Cerebellar cortex (tissue), 1 donor: ENCODE data around the gene SERPINA5.
"Not testable (repeated sequence)": the region's sequence is repeated elsewhere in the genome, so short reads cannot be mapped to it uniquely, and the experiment has no call there.

Experiments used
- DNase-seq: peaks from one replicate; pipeline ENCODE4 v3.0.0-alpha.2; 2015; ENCODE audit warnings: low spot score

The SERPINA5 gene

DNA sequence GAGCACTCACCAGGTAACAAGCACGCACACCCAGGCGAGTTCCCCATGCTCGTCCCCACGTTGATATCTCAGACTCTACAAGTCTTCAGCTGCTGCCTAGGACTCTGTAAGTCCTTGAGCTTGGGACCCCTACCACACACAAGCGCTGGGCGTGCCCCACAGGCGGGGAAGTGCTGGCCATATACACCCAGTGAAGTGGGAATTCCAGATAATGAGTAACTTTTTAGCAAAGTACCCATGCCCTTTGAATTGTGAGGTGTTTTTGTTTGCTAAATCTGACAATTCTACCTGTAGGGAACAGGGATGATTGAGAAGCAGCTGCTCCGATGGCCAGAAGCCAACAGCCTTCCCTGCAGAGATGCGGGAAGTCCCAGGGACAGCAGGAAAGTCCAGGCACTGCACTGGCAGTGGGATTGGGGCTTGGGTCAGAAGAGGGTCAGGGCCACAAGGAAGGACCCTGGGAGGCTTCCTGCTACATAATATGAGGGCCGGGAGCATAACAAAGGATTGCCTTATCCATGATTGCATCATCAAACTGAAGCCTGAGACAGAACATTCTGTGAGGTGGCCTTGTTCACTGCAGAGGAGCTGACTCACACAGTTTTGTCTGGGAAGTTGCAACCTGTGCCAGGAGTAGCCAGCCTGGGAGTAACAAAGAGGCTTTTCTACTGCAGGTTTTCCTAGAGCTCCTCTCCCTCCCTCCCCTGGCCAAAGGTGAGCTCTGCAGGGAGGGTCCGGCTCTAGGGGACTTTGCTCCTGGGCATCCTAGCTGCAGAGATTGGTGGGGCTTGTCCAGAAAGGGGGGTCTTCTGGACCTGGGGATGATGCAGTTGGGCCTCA is 17.8 kb downstream of the SERPINA5 start:
- peak; percentile 16 for DNase-seq

DNA sequence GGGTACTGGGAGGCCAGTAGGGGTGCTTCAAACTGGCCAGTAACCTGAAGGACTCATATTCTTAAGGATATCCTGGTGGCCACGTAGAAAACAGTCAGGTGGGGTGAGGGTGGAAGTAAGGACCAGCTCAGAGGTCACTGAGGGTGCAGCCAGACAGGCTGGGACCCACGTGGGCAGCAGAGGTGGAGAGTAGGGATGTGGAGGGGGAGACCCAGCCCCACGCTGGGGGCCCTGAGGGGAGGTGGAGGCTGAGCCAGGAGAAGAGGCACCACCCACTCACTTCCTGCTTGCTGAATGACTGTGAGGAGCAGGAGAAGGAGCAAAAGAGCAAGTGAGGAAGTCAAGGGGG is 18.4 kb downstream of the SERPINA5 start:
- DNase-seq: no peak

DNA sequence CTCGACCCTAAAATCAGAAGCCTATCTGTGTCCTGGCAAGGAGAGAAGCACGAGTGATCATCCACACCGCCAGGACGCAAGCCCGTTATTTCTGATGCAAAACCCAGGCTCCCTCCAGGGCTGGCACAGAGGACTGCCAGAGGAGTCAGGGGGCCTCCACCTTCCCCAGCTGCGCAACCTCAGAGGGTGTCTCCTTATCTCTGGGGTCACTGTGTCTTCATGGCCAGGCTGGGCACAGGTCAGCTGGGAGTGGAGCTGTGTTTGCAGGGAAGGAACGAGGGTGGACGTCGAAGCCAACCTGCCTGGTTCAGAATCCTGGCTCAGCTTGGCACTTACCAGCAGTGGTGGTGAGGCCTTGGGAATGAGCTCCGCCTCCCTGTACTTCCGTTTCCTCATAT is 18.9 kb downstream of the SERPINA5 start:
- DNase-seq: no peak

DNA sequence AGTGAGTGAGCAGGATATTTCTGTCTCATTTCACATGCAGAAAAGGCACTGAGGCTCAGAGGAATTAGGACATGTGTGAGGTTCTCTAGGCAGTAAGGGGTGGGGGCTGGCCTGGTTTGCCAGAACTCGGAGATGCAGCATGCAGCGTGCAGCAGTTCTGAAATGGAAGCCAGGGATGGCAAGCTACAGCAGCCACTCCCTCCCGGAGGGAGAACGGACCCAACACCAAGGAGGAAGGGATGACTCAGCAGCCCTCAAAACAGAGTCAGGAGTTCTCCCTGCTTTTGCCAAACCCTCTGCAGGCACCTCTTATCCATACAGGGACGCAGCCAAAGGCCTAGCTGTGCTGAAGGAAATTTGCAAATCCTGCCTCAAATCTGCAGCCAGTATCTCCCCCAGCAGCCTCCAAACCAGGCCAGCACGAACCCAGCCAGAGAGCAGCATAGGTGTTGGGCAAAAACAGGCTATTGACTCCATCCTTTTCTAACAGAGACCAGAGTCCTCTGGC is 20.7 kb downstream of the SERPINA5 start:
- peak; percentile 73 for DNase-seq

DNA sequence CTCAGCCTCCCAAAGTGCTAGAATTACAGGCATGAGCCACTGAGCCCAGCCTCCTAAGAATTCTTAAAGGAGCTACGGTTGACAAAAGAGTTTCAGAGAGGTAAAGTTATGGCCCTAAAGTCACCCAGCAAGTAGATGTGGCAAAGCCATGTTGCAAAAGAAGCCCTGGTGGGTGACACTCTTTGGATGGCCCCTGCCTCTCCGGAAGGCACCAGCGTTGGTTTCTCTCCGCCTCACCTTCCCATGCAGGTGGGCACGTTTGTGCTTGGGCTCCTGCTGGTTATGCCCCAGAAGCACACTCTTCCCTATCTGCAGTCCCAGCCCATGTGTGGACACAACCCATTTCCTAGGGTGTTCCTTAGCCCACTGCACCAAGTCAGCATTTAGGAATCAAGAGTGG is 21.5 kb downstream of the SERPINA5 start:
- no peak for DNase-seq

DNA sequence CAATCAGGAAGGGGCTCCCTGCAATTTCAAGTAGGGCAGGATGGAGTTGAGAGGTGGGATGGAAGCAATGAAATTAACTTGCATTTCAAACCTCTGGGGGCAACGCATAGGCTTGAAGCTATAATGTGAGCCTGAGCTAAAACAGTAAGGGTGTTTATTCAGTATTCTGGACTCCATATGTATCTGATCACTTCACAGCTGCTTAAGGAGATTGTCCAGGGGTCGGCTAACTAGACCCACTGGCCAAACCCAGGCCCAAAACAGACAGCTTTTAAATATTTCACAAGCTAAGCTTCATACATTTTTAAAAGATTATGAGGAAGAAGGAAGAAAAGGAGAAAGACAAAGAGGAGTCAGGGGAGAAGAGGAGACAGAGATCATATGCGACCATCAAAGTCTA is 24.1 kb downstream of the SERPINA5 start:
- no peak for DNase-seq

DNA sequence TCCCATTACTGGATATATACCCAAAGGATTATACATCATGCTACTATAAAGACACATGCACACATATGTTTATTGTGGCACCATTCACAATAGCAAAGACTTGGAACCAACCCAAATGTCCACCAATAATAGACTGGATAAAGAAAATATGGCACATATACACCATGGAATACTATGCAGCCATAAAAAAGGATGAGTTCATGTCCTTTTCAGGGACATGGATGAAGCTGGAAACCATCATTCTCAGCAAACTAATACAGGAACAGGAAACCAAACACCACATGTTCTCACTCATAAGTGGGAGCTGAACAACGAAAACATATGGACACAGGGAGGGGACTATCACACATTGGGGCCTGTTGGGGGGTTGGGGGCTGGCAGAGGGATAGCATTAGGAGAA is 27.7 kb downstream of the SERPINA5 start:
- not testable (repeated sequence) for DNase-seq

DNA sequence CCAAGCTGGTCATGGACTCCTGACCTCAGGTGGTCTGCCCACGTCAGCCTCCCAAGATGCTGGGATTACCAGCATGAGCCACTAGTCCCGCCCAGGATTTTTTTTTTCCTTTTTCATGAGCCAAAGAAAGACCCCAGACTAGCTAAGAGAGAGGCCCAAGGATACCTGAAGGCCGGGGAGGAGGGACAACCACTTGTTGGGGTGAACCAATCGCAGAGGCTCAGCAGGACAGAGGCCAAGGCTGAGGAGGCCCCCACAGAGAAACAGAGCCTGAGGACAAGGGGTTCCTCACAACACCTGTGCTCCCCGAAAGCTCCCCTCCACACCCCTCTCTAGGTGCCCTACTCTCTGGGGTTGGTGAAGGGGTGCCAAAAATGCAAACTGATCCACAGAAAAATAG is 30.0 kb downstream of the SERPINA5 start:
- no peak for DNase-seq

DNA sequence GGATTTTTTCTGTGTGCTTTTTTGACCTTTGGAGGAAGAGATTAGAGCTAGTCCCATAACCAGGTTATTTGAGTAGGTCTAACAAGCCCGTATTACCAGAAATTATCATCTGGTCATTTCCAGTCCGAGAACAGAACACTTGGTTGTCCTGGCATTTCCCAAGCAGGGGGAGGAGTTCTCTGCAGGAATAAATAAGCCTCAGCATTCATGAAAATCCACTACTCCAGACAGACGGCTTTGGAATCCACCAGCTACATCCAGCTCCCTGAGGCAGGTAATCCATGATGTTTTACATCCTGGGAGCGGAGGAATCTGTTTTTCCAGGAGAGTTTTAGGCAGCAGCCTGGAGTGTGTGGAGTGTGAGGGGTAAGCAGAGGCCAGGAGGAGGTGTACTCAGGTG is 30.9 kb downstream of the SERPINA5 start, which contains the start of gene SERPINA3:
TSS of gene SERPINA3 (plus strand) at position 218 of the 400 bp plus-strand sequence. CDS start 2,051 bp downstream, outside the sequence.
- DNase-seq: peak; percentile 77

DNA sequence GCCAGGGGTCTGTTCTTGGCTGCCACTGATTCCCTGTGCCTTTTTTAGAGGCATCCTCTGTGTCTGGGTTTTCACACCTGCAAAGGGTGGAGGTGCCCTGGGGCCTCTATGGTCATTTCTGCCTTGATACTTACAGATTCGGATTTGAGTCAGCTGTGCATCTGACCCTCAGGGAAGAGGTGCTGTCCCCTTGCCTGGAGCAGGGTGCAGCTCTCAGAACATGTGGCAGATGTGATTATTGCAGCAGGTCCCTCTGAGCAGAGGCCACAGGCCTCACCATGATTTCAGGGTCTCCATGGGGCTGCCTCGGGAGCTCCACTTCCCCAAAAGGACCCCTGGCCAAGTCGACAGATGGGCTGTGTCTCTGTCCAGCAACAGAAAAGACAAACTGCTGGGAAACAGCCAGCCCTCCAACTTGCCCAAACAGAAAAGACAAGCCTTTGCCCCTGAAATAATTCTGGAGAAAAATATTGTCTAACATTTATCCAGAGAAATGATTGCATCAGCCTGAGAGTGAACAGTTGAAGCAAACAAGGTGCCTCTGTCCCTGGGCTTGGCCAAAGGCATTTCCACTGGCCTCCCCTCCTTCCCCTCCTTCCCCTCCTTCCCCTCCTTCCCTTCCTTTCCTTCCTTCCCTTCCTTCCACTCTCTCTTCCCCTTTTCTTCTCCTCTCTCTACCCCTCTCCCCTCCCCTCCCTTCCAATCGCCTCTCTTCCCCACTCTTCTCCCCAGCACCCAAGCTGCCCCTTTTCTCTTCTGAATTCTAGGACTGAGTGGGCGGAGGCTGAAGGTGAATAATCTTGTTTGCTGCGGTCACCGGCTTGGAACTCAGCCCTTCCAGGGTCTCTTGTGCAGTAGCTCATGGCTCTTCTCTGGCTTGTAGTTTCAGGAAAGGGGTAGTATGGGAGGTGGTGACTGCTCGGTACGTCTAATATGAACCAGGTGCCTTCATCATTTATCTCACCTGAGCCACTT is 31.6 kb downstream of the SERPINA5 start:
- peak; percentile 67 for DNase-seq

DNA sequence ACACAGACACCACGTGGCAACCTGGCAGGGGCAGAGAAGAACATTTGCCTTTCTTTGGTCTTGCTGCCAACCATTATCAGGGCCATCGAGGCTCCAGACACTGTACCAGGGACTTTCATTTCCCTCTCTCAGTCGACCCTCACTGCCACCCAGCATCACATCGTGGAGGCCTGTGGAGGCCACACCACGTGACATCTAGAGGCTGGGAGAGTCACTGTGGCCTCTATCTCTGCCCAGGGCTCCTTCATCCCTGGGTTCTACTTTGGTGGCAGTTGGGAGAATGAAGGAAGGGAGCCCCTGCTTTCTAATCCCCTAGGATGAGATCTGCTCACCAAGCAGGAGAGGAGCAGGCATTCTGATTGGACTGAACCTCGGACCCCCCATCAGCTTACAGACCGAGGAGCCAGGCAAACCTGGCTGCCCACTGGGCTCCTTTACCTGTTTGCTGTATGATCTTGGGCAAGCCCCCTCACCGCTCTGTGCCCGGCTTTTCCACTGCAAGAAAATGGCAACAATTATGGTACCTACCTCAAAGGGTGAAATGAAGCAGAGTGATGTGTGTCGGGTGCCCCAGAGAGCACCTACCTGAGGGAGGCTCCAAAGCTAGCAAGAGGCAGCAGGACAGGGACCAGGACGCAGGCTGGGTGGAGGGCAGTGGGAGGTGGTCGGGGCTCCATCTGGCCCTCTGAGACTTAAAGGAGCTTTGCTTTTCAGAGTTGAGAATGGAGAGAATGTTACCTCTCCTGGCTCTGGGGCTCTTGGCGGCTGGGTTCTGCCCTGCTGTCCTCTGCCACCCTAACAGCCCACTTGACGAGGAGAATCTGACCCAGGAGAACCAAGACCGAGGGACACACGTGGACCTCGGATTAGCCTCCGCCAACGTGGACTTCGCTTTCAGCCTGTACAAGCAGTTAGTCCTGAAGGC is 32.8 kb downstream of the SERPINA5 start:
- DNase-seq: no peak

DNA sequence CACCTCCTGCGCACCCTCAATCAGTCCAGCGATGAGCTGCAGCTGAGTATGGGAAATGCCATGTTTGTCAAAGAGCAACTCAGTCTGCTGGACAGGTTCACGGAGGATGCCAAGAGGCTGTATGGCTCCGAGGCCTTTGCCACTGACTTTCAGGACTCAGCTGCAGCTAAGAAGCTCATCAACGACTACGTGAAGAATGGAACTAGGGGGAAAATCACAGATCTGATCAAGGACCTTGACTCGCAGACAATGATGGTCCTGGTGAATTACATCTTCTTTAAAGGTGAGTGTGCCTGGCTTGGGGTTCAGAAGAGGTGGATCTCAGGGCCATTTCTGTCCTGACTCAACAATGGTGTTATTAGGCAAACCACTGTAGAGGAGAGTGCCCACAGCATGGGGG is 33.6 kb downstream of the SERPINA5 start:
- DNase-seq: no peak

DNA sequence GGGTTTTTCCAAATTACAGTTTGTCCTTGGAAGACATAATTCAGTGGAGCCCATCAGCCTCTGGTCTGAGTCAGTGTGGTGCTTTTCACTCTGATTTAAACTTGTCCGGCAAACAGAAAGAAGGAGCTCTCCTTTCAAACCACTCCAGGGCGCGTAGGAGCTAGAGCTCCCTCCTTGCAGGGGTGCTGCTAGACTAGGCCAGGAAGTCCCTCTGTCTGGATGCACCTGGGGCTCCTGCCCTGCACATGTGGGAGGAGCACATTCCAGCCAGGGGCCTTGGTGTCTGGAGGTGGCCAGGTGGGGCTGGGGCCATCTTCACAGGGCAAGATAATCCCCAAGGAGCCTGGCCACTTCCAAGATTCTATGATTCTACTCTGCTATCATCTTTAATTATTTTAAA is 34.0 kb downstream of the SERPINA5 start:
- no peak for DNase-seq

DNA sequence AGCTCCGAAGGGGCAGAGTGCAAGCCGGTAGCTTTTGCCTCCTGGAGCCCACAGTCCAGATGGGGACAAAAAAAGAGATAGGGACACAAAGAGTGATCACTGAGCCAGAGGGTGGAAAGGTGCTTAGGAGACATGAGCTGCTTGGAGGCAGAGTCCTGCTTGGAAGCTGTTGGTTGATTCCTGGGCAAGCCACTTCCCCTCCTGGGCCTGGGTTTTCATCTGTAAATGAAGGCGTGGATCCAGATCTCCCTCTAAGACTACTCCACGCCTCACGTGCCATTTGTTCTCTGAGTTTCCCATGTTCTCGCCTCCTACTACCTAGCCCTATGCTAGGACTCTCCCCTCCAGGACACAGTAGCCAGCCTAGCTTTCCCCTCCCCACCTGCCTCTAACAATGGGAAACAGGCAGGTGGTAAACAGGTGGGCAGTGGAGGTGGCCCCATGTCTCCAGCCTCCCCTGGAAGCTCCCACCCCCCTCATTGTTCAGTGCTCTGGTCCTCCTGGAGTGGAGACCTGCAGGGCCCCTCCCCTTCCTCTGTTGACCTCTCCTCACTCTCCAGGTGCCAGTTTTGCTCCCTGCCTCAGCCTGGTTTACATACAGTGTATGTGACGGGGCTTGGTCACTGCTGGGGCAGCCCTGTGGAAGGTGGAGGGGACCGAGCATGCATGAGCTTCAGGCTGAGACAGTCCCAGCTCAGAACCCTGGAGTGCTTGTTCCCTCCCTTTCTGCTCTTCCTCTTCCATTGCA is 34.8 kb downstream of the SERPINA5 start:
- no peak for DNase-seq

DNA sequence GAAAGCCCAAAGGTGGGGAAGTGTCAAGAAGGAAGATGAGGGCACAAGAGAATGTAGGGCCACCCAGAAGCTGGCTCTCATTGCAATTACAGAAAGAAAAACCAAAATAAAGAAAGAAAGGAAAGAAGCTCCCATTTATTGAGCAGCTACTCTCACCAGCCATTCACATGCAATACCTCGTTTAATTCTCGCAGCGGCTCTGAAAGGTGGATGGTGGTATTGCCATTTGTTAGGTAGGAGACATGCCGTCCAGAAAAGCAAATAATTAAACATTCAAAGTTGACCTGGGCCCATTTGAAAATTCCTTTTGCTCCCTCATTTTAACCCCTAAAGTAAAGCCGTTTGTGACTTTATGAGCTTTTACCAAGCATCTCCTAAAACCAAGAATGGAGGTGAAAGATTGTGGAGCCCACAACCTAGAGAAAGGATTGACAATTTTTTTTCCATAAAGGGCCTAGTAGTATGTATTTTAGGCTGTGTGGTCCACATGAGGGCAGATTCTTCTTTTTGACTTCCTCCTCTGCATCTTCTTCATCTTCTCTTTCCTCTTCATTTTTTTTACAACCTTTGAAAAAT is 36.2 kb downstream of the SERPINA5 start:
- no peak for DNase-seq

DNA sequence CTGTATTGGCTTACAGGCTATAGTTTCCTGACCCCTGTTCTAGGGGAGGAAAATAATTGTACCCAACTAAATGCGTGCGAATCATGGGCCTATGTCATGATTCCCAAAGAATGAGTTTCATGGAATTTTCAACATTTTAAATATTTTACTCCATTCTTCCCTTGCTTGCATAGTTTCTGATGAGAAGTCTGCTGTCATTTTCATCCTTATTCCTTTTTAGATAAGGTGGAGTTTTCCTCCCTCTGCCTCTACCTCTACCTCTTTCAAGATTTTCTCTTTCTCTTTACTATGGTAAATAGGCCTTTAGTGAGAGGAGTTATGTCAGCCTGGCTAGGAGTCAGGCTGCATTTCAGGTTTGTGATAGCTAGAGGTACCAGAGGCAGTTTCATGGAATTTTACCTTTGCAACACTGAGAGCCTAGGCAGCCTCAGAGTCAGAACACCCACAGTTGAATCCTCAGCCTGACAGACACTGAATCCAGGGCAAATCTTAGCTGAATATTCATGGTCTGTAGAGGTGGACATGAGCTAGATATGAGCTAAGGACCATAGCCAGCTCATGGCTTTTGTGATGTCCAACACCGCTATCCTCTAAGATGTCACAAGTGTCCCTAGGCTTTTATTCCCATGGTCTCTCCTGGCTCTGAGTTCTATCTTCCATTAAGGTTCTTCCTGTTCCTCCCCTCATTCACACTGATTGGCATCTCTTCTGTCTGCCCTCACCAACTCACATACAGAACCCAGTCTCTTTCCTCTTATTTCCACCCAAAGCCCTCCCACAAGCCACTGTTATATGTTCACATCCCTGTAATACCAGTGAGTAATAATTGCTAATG is 37.0 kb downstream of the SERPINA5 start:
- no peak for DNase-seq

DNA sequence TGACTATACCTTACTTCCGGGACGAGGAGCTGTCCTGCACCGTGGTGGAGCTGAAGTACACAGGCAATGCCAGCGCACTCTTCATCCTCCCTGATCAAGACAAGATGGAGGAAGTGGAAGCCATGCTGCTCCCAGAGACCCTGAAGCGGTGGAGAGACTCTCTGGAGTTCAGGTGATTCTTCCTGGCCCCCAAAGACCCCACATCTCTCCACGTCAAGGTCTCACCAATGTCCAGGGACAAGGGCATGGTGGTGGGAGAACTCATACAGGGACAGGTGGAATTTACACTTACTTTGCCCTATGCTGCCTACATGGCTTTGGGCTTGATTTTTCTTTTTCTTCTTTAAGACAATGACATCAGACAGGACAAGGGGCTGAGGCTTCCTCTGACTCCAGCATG is 38.1 kb downstream of the SERPINA5 start:
- DNase-seq: no peak

DNA sequence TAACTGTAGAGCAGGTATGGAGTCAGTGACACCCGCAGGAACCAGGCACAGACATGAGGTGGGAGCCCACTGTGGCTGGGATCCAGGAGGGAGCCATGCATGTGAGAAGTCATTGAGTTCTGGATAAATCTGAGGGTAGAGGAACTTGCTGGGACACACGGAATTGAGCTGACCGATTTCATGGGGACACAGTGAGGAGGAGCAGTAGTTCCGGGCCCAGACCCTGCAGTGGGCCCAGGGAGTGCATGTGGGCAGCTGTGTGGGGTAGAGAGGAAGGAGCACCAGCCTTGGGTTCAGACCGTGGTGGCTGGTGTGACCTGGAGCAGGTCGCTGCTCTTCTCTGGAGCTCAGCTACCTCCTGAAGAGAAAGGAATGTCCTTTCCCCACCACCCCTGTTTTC is 39.4 kb downstream of the SERPINA5 start:
- no peak for DNase-seq

DNA sequence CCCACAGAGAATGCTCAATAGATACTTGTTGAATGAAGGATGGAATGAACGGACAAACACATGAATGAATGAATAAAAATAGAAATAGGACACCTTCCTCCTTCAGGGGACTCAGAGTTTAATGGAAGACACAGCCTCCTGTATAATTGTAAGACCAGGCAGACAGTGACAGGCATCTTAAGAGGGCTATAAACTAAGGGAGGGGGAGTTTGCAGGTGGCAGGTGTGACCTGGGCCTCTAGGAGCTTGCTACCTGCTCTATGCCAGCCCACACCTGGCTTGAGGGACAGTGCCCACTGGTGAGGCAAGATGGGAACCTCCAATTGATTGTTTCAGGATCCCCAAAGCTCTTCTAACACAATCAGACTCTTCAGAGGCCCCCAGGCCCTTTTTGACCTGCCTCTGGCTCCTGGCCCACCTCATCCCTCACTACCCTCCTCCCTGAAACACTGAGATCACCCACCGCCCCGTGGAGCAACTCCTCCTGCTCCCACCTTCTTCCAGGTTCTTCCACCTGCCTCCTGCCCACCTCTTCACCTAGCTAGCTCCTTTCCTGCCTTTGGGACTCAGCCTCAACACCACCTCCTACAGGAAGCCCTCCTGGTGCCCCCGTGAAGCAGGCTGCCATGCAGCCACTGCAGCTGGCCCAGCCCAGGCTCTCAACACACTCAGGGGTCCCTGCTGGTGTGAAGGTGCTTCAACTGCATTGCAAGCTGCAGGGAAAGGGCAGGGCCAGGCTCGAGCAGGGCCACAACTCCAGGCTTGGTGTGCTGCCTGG is 40.3 kb downstream of the SERPINA5 start:
- no peak for DNase-seq
